ENCODE results near the gene NEDD4.
"Not testable (repeated sequence)": the region's sequence is repeated elsewhere in the genome, so short reads cannot be mapped to it uniquely, and the experiment has no call there.

The NEDD4 gene

DNA sequence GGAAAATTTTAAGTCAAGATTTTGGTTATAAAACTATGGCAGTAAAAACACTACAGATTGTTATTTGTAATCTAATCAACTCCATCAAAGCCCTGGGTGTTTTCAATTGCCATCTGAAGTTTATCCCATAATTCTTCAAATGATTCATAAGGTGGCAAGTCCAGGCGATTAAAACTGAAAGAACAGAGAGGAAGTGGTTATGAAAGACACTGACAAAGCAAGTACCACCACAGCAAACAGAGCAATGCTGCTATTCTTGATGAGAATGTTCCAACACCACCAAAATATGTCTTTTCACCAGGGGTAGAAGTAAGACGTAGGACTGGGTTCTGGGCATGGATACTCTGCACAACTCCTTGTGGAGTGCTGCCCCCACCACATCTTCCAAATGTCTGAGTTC is 163.6 kb downstream of the NEDD4 start:
- DNase-seq (ENCODE audit: low read depth, low spot score) = no peak

DNA sequence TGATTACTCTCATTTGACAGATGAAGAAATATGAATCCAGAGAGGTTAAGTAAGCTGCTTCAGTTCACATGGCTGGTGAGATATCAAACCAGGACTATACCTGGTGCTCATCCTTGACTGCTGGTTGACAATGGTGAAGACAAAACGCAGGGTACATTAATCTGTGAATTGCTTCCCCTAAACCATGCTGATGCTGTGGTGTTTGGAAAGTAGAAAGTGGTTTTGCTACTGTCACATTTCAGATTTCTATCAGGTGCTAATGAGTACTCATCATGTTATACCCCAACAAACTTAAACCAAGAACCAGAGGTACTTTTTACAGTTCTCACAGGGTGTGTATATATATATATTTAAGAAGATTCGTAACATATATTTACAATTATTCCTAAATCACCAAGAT is 165.5 kb downstream of the NEDD4 start:
- no peak for DNase-seq (ENCODE audit: low read depth, low spot score)

DNA sequence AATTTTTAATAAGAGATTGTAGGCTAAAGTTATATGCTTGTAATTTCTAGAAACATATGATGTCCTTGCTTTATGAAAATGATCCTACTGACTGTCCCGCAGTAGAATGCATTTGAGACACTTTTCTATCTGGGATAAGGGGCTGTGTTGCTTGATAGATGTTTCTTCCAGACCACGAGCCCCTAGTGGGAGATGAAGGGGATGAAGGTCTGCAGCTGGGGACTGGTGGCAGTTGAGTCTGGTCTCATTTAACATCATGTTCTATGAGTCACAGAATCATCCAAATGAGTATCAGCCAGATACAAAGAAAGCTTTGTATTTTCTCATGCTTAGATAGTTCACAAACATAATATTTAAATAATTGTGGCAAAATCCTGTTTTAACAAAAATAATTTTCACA is 166.2 kb downstream of the NEDD4 start:
- DNase-seq (ENCODE audit: low read depth, low spot score) = no peak

DNA sequence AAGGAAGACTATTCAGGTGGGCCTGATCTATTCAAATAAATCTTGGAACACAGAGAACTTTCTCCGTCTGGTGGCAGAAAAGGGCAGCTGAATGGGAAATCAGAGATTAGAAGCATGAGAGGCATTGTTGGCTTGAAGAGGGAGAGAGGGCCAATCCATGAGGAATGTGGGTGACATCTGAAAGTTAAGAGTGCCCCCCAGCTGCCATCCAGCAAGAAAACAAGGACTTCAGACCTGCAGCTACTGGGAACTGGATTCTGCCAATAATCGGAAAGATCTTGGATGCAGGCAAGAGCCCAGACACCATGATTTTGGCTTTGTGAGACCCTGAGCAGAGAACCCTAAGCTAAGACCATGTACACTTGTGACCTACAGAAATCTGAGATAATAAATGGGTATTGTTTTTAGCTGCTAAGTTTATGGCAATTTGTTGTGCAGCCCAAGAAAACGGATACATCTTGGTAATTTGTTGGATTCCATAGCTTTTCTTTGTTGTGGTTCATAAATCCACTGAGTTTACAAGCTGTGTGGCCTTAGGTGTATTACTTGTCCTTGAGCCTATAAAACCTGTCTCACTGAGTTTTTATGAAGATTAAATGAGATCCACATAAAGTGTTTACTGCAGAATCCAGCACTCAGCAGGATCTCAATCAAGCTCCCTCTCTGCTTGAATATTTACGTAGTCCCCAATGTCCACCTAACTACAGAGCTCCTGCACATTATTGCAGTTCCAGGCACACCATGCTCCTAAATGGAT is 168.4 kb downstream of the NEDD4 start:
- DNase-seq (ENCODE audit: low read depth, low spot score) = peak; percentile 5

DNA sequence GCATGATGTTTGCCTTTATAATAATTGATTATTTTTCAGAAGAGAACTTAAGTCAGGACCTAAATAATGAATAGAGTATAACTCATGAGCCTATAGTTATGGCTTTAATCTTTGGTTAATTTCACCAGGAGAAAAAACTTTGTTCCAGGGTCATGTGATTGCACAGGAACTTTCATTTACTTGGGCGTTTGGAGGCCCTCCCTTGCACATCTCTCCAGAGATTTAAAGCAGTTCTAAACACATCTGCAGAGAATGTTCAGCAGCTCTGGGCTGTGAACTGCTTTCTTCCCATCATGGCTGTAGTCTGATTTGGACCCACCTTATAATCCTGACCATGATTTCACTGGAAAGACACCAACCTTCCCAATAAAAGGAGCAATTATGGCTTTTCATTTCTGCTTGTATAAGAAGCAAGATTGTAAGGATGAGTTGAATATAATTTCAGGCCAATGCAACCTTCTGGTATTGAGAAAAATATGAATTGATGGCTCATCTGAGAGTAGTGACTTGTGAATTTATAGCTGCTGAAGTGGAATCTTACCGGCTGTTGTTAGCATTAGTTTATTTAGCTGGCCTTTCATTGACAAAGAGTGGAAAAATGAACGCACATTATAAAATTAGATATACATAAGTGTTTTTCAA is 169.6 kb downstream of the NEDD4 start:
- DNase-seq (ENCODE audit: low read depth, low spot score) = no peak

DNA sequence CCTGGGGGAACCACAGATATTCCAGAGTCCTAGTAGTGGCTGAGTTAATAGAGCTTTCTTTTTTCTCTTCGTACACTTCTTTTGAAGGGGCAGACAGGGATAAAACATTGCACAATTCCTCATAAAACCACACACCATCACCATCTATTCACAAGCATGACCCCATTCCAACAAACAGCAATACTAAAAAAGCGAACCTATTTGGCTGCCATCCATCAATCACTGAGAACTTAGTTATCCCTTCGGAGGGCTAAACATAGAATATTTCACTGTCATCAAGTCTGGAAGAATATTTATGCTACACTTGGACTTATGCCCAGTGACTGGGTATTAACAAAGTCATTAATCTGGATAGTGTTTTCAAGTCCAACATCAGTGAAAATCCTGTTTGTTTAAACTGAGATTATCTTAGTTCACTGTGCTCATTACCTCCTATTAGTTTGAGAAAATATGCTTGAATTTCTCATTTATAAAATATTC is 170.2 kb downstream of the NEDD4 start:
- no peak for DNase-seq (ENCODE audit: low read depth, low spot score)

DNA sequence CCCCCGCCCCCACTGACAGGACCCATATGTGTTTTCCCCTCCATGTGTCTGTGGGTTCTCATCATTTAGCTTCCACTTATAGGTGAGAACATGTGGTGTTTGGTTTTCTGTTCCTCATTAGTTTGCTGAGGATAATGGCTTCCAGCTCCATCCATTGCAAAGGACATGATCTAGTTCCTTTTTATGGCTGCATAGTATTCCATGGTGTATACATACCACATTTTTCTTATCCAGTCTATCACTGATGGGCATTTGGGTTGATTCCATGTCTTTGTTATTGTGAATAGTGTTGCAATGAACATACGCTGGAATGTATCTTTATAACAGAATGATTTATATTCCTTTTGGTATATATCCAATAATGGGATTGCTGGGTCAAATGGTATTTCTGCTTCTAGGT is 171.7 kb downstream of the NEDD4 start:
- DNase-seq (ENCODE audit: low read depth, low spot score) = not testable (repeated sequence)

DNA sequence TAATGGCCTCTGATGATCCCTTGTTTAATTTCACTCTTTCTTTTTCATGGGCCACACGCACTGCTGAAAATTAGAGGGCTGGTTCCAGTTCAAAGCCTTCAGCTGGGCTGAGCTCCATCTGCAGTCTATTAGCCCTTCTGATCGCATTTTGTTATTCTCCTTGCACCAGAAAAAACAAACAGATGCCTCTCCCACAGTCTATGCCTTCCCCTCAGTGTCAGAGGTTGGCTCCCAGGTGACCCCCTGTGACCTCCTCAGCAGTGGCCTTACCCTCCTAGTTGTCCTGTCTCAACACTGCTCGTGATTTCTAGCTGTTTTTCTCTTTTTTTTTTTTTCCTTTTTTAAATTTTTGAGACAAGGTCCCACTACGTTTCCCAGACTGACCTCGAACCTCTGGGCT is 173.4 kb downstream of the NEDD4 start:
- DNase-seq (ENCODE audit: low read depth, low spot score) = no peak

DNA sequence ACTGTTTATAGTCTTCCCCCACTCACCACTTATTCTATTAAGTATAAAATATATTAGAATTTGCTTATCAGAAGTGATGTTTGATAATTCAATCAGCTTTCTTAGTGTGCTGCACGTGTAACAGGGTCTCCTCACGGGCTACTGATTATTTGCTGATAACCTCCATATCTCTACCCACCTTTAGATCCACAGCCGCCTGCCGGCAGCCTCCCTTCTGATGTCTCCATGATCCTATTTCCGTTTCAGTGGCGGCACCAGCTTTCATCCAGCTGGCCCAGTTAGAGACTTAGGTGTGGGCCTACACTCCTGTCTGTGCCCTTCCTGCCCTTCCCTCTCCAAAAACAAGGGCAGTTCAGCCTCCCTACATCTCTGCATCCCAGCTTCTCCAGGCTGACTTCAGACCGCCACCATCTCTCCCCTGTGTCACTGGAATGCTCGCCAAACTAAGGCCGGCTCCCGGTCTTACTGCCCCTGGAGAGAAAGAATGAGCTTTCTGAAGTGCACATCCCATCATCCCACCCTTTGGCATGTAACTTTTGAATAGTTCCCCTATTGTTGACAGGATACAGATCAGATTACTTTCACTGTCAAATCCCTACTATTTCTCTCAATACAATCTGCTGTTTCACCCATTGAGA is 173.9 kb downstream of the NEDD4 start:
- DNase-seq (ENCODE audit: low read depth, low spot score) = no peak

DNA sequence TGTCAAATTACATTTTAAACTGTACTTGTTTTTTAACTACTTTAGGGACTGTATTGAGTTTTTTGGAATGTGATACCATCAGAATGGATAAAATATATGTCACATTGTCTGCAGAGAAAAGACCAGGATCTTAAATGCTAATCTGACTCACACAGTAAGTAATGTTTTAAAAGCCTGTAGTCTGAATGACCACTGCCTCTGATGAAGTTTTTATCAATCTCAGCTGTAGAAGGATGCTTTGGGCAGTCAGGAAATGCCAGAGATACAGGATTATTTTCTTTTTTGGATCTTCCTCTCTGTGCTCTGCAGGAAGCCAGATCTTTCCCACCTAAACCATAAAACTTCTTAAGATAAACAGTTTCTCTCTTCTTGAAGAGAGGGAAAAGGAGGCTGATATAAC is 177.4 kb downstream of the NEDD4 start:
- DNase-seq (ENCODE audit: low read depth, low spot score) = no peak

DNA sequence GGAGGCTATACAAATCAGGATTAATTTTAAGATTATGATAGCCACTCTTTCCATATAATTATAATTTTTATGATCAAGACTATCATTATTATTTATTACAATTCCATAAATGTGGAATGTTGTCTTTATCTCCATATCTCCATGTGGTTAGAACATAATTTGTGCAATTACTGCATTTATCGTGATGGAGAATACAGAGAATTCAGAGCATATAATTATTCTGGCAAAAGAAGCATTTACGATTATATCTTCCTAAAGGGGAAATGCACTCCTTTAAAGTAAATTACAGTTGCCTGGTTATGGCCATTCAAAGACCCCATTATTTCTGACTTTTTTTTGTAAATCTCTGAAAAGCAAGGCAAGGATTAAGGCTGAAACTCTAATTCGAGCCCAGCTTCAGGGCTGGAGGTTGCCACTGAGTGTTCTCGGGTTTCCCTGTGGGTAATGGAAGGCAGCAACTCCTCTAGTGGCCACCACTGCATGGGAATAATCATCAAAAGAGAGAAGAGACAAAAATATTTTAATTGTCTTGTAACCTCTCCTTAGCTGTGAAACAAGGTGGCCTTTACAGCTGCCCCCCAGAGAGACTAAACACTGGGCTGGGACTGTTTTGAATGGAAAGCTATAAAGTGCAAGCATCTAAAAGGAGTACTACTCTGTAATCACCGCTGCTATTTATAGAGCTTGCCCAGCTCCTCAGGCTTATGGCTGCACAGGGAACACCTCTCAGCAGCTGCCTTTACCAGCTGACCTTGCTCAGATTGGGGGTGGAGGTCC is 190.6 kb downstream of the NEDD4 start:
- DNase-seq (ENCODE audit: low read depth, low spot score) = no peak

DNA sequence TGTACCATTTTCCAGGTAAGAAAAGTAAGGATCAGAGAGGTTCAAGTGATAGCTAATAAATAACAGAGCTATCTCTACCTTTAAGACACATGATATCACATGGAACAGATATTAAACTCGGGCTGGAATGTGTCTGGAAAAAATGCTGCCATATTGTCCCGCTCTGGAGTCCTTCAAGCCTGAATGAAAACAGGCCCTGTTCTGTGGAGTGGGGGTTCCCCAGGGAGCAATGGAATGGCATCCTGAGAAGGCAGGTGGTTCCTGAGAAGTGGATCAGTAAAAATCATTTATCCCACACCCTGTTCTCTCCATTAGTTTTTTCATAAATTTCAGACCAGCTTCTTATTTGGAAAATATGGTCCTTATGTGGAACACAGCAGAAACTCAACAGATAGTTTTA is 193.2 kb downstream of the NEDD4 start:
- no peak for DNase-seq (ENCODE audit: low read depth, low spot score)

DNA sequence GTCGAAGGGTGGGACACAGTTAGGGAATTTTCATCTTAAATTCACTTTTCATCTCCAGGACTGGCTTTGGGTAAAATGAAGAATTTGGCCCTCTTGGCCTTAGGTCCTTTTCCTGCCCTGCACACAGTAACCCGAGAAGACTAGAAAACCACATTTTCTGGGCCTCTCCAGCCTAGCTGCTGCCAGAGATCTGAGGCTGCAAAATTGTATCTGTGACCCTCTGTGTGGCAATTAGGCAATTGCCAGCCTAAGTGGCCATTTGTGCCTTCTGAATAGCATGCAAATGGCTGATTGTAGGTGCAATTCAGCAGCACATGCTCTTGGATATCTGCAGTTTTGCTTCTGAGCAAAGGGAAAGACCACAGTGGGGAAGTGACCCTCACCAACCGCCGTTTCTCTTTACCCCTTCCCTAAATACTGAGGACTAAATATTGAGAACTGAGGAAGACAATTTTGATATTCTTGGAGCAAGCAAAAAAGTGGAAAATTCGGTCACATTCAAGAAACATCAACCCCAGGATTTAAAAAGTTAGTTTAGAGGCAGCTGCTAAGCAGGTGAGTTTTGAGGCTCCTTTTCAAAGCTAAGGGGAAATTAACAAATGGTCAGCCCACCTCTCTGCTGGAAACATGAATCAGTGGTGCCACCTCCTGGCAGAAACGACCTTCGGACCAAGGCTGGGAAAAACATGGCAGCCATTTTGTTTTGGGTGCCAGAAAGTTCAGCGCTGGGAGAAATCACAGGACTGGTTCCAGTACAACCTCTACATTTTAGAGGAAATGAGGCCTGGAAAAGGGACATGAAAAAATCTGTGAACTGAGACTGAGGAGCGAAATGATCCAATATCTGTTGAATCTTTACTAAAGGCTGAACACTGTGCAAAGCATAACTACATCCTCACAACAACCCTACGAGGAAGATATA is 193.9 kb downstream of the NEDD4 start:
- DNase-seq (ENCODE audit: low read depth, low spot score) = peak; percentile 23

DNA sequence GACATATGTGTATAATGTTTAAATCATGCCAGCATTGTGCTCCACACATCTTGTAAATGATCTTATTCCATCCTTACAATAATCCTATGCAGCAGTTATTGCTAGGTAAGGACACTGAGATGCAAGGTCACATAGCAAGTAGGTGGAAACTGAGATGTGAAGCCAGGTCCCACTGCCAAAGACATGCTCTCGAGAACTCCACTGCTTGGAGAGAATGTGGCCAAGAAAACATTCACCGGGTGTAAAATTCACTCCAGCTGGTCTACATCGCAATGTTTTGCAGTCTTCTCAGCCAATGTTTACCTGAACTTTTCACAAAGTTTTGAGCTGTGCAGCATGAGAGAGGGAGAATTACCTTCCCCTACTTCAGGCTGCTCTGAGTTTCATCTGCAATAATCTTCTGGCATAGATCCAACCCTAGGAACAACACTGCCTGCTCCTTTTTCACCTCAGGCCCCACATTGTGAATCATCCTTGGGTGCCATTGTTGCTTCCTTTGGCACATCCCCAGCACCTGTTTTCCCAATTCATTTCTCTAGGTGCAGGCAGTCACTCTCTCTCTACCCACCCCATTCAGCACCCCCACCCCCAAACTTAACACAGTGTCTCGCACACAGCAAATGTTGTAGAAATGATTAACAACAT is 197.0 kb downstream of the NEDD4 start:
- DNase-seq (ENCODE audit: low read depth, low spot score) = no peak

DNA sequence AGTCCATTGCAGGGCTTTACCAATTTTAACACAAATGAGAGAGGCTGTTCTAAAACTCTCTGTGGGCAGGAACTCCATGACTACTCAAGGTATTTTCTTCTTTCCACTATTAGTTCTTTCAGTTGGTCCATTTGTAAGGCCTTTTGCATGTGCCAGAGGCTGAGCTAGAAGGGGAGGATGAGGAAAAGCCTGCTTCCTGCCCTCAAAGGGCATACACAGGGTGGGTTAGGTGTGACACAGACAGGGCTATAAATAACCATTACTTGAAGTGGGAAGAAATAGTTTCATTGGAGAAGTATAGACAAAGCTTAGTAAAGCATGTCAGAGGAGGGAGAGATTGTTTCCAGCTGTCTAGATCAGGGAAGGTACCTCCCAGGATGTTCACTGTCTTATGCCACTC is 198.4 kb downstream of the NEDD4 start:
- DNase-seq (ENCODE audit: low read depth, low spot score) = no peak

DNA sequence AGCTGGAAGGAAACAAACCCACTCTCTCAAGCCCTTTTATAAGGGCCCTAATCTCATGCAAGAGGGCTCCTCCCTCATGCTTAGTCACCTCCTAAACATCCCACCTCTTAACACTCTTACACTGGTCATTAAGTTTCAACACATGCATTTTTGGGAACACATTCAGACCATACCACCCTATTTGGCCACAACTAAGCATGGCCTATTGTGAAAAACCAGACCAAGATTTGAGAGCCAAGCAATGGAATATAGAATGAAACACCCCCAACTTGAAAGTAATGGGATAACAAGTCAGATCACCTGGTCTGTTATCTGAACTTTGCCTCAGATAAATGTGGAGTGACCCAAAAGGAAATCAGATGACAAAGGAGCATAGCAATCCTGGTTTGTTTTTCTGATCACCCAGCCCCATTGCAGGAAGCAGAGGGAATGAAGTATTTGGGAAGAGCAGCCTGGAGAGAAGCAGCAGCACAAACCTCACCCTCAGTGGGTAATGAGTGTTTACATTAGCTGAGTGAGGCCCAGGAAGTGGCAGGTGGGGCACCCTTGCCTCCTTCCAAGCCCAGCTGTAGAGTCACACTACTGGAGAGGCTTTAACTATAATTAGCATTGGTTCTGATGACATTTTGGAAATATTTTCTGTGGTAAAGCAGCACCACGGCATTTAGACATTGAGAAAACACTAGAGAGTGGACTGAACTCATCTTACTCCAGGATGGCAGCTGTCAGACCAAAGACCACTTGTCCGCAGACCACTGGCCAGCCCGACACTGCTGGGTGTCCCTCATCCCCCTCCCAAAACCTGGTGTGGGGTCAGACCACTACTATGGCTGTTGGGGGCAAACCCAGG is 201.6 kb downstream of the NEDD4 start:
- DNase-seq (ENCODE audit: low read depth, low spot score) = no peak

DNA sequence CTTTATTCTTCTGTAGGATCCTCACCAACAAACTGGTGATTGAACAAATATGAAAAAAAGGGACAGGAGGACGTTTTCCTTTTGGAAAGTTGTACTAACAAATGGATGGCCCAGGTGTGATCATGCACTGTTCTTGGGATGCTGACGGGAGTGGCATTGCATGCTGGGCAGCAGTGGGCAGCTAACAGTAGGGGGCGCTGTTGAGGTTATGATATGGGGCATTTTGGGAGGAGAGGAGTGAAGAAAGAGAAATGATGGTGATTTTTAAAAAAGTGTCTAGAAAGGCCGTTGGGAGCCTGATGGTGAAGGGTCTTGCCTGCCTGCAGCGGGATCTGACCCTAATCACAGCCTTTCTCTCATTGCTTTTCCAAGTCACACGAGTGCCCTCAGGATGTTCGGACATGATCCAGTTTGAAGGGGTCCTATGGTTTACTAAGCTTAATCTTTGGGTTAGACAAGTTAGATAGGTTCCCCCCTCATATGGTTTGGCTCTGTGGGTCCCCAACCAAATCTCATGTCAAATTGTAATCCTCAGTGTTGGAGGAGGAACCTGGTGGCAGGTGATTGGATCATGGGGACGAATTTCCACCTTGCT is 204.2 kb downstream of the NEDD4 start:
- DNase-seq (ENCODE audit: low read depth, low spot score) = no peak

DNA sequence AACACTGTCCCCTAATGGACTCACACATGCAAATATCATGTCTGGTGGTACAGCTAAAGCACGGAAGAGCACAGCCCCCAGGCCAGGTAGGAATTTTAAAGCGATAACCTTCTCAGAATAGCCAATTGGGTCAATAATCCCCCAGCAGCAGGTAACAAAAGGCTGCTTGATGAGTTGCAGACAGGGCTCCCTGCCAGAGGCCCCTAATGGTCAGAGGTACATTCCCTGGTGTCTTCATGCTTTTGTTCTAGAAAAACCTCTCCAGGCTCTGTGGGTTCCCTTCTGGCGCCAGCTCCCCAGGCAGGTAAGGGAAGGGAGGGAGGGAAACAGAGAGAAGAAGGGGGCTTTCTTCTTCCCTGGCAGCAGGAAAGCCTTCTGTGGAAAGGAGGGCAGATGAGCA is 207.1 kb downstream of the NEDD4 start:
- no peak for DNase-seq (ENCODE audit: low read depth, low spot score)

DNA sequence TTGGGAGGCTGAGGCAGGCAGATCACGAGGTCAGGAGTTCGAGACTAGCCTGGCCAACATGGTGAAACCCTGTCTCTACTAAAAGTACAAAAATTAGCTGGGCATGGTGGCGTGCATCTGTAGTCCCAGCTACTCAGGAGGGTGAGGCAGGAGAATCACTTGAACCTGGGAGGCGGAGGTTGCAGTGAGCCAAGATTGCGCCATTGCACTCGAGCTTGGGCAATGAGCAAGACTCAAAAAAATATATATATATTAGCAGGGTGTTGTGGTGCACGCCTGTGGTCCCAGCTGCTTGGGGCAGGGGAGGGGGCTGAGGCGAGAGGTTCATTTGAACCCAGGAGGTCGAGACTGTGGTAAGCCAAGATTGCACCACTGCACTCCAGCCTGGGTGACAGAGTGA is 207.8 kb downstream of the NEDD4 start:
- DNase-seq (ENCODE audit: low read depth, low spot score) = not testable (repeated sequence)
